Gastrocnemius medialis (tissue), 4 donors: ENCODE data around the gene TRIM44. TPM values are rescaled to one million over a fixed set of nuclear protein-coding genes. Genes with fewer than 3 reads are reported as not detected.
A peak's percentile ranks its signal among the peaks of the same experiment; 100 is the strongest.

Experiments used
- ATAC-seq, 2 donors: fragments of 150-250 bp; one replicate each; pipeline ENCODE4 v1.9.1; 2016
- DNase-seq, 2 donors: peaks; one replicate each; pipeline ENCODE4 v3.0.0-alpha.2; 2019
- H3K27ac ChIP-seq, 4 donors: fragments of 200-600 bp; sonication (generic); 1 replicate in 1 of 4; 2 replicates in 3 of 4; pipeline ENCODE4 v1.5.1; 2016 to 2018; ENCODE audit warnings: mild to moderate bottlenecking in 2 of 4, moderate library complexity in 1 of 4
- H3K27me3 ChIP-seq, 3 donors: fragments of 200-600 bp; sonication (generic) in 2 of 3; 1 replicate in 1 of 3; 2 replicates in 2 of 3; pipeline versions ENCODE4 v1.5.1 to v1.6.0; 2016 to 2019; ENCODE audit warnings: mild to moderate bottlenecking in 1 of 3, moderate library complexity in 1 of 3
- H3K36me3 ChIP-seq, 2 donors: fragments of 200-600 bp; sonication (generic) in 1 of 2; one replicate each; pipeline ENCODE4 v1.5.1; 2017 to 2018
- H3K4me1 ChIP-seq, 2 donors: fragments of 200-600 bp; sonication (generic) in 1 of 2; one replicate each; pipeline ENCODE4 v1.5.1; 2016 to 2017; ENCODE audit warnings: mild to moderate bottlenecking in 2 of 2
- H3K4me3 ChIP-seq, 4 donors: fragments of 200-600 bp; sonication (generic) in 3 of 4; 1 replicate in 1 of 4; 2 replicates in 3 of 4; pipeline ENCODE4 v1.5.1; 2016 to 2019; ENCODE audit warnings: mild to moderate bottlenecking in 2 of 4
- H3K9me3 ChIP-seq, 3 donors: fragments of 200-600 bp; sonication (generic) in 2 of 3; 1 replicate in 1 of 3; 2 replicates in 2 of 3; pipeline ENCODE4 v1.5.1; 2016 to 2019
- CTCF ChIP-seq, 5 experiments: fragments of 450-650 bp in 3 of 5; fragments of 200-600 bp in 2 of 5; sonication (generic) in 2 of 5; IDR thresholded peaks in 4 of 5; conservative IDR thresholded peaks in 1 of 5; 1 replicate in 4 of 5; 2 replicates in 1 of 5; pipeline ENCODE4 v1.5.1; 2016 to 2019; ENCODE audit warnings: antibody characterized with exemption in 5 of 5, mild to moderate bottlenecking in 3 of 5, moderate library complexity in 3 of 5
- POLR2A ChIP-seq, 2 donors: fragments of 450-650 bp; IDR thresholded peaks; one replicate each; pipeline ENCODE4 v1.6.1; 2017; ENCODE audit warnings: antibody characterized with exemption in 2 of 2, mild to moderate bottlenecking in 2 of 2, moderate library complexity in 2 of 2
- in situ Hi-C, 4 donors: fragments of 200-750 bp; cut with MboI; loops; one replicate each; pipeline versions ENCODE4 v1.15.0 to v1.8.0; 2017; ENCODE audit warnings: low sequenced_read_pairs in 4 of 4
- intact Hi-C: fragments of 100-400 bp; cut with DNase I; formaldehyde crosslinking; loops from one replicate; pipeline ENCODE4 v1.15.1; 2023; ENCODE audit warnings: low total_unique reads
- total RNA-seq, 4 donors: library from RNA; depleted of rRNA; stranded (reverse); fragments of >200 nt; gene quantifications; one replicate each; pipeline versions ENCODE4 v1.1.0 to v1.2.3, GENCODE V29; 2016

The TRIM44 gene
- total RNA-seq, 4 donors from 2014 or later: 25.5 to 30.5 (median 26.2) TPM

- Histone ChIP-seq H3K4me3 (peak overlapping the region; percentile 82 to 91 (median 88)), H3K9me3 (no peaks in the 10 kb centered on the region), H3K4me1 (peaks cover 22 to 29% of the 10 kb centered on the region in 2 donors), H3K36me3 (no peaks in the 10 kb centered on the region), H3K27ac (peak overlapping the region; percentile 91 to 97 (median 94)), H3K27me3 (peaks cover 0 to 2% (median 2%) of the 10 kb centered on the region in 3 donors)
- DNase-seq (no peak), ATAC-seq (no peak)
- in situ Hi-C loops (no loop called here), intact Hi-C loops (loop anchor here (5.0 kb wide), 2 partner anchors 281 to 411 kb away; partner anchors contain the start of gene LDLRAD3)
- TF ChIP-seq CTCF (IDR thresholded peaks at IDR 0.05 in 4 of 5, conservative IDR thresholded peaks at IDR 0.05 in 1 of 5) (no peak), POLR2A (IDR thresholded peaks at IDR 0.05) (no peak)
These were observed 1.0 kb upstream of the TRIM44 start for GRCh38 chr11:35661534-35661933.

- in situ Hi-C loops: no loop called here
- no peak for DNase-seq
- peak overlapping the region; percentile 82 to 91 (median 88) for H3K4me3 ChIP-seq
- TF ChIP-seq POLR2A (IDR thresholded peaks at IDR 0.05): peak in 1 of 2 donors; percentile 81
- no peak for TF ChIP-seq CTCF (IDR thresholded peaks at IDR 0.05 in 4 of 5, conservative IDR thresholded peaks at IDR 0.05 in 1 of 5)
- no peaks in the 10 kb centered on the region for H3K27me3 ChIP-seq
- H3K4me1 ChIP-seq: peaks cover 22 to 29% of the 10 kb centered on the region in 2 donors
- no peaks in the 10 kb centered on the region for H3K36me3 ChIP-seq
- intact Hi-C loops: loop anchor here (1.0 to 5.0 kb wide), 5 partner anchors 15 to 627 kb away; partner anchors contain the start of genes COMMD9 and LDLRAD3
- H3K9me3 ChIP-seq: no peaks in the 10 kb centered on the region
- peak; percentile 69 to 71 for ATAC-seq
- H3K27ac ChIP-seq: peak overlapping the region; percentile 91 to 97 (median 94)
These were observed 420 bp upstream of the TRIM44 start for GRCh38 chr11:35662061-35662648.

DNA sequence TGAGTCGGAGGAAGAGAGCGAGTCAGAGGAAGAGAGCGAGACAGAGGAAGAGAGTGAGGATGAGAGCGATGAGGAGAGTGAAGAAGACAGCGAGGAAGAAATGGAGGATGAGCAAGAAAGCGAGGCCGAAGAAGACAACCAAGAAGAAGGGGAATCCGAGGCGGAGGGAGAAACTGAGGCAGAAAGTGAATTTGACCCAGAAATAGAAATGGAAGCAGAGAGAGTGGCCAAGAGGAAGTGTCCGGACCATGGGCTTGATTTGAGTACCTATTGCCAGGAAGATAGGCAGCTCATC, 780 bp downstream of the TRIM44 start:
- in situ Hi-C loops (no loop called here), intact Hi-C loops (loop anchor here (2.0 to 5.0 kb wide), 4 partner anchors 13 to 625 kb away; partner anchors contain the start of genes COMMD9 and LDLRAD3)
- peak overlapping the region; percentile 91 to 97 (median 94) for H3K27ac ChIP-seq
- H3K9me3 ChIP-seq: no peaks in the 10 kb centered on the region
- no peaks in the 10 kb centered on the region for H3K27me3 ChIP-seq
- no peaks in the 10 kb centered on the region for H3K36me3 ChIP-seq
- peak overlapping the region; percentile 82 to 91 (median 88) for H3K4me3 ChIP-seq
- no peak for TF ChIP-seq CTCF (IDR thresholded peaks at IDR 0.05 in 4 of 5, conservative IDR thresholded peaks at IDR 0.05 in 1 of 5)
- TF ChIP-seq POLR2A (IDR thresholded peaks at IDR 0.05): no peak
- DNase-seq (no peak), ATAC-seq (no peak)
- H3K4me1 ChIP-seq: peaks cover 22 to 29% of the 10 kb centered on the region in 2 donors

- H3K36me3 ChIP-seq: no peaks in the 10 kb centered on the region
- intact Hi-C loops: loop anchor here (5.0 kb wide), 2 partner anchors 277 to 407 kb away; partner anchors contain the start of gene LDLRAD3
- H3K27ac ChIP-seq: no peak overlapping the region
- H3K4me3 ChIP-seq: peak overlapping the region; percentile 82 to 91 (median 88)
- peaks cover 22 to 31% of the 10 kb centered on the region in 2 donors for H3K4me1 ChIP-seq
- DNase-seq: no peak
- ATAC-seq: no peak
- H3K9me3 ChIP-seq: no peaks in the 10 kb centered on the region
- H3K27me3 ChIP-seq: no peaks in the 10 kb centered on the region
- in situ Hi-C loops: no loop called here
- TF ChIP-seq CTCF (IDR thresholded peaks at IDR 0.05 in 4 of 5, conservative IDR thresholded peaks at IDR 0.05 in 1 of 5) (no peak), POLR2A (IDR thresholded peaks at IDR 0.05) (no peak)
These were observed 2.4 kb downstream of the TRIM44 start for GRCh38 chr11:35664977-35665441.
